GM18909 (cell line): ENCODE data around the gene GAK.
"Not testable (repeated sequence)": the region's sequence is repeated elsewhere in the genome, so short reads cannot be mapped to it uniquely, and the experiment has no call there.

Experiments used
- ATAC-seq: cut with Tn5 transposase; IDR thresholded peaks from one replicate; pipeline ENCODE4 v1.9.1; 2021; ENCODE audit warnings: mild to moderate bottlenecking; ENCODE audit not compliant: unreplicated experiment, poor library complexity

GAK gene

GRCh38 chr4:930028-930551, 2.0 kb downstream of the GAK start:
- no peak for ATAC-seq

- no peak for ATAC-seq
These were observed 2.9 kb downstream of the GAK start for GRCh38 chr4:929096-929765.

GRCh38 chr4:927566-927965, 4.5 kb downstream of the GAK start:
- not testable (repeated sequence) for ATAC-seq

GRCh38 chr4:926538-926937, 5.6 kb downstream of the GAK start:
- ATAC-seq, result no peak

- no peak for ATAC-seq
These were observed 6.2 kb downstream of the GAK start for GRCh38 chr4:925771-926500.

GRCh38 chr4:925171-925570, 6.9 kb downstream of the GAK start:
- no peak for ATAC-seq

- peak; percentile 39 for ATAC-seq
These were observed 7.7 kb downstream of the GAK start for GRCh38 chr4:924107-925096.

GRCh38 chr4:921830-922331, 10.2 kb downstream of the GAK start:
- no peak for ATAC-seq

- ATAC-seq, result not testable (repeated sequence)
These were observed 13.0 kb downstream of the GAK start for GRCh38 chr4:919004-919680.

GRCh38 chr4:918591-918990, 13.5 kb downstream of the GAK start:
- not testable (repeated sequence) for ATAC-seq

- no peak for ATAC-seq
These were observed 14.1 kb downstream of the GAK start for GRCh38 chr4:917992-918391.

GRCh38 chr4:917466-917865, 14.7 kb downstream of the GAK start:
- no peak for ATAC-seq

- ATAC-seq, result no peak
These were observed 16.5 kb downstream of the GAK start for GRCh38 chr4:915595-915994.

GRCh38 chr4:915041-915474, 17.1 kb downstream of the GAK start:
- ATAC-seq, result no peak

GRCh38 chr4:914531-914930, 17.6 kb downstream of the GAK start:
- no peak for ATAC-seq

GRCh38 chr4:913280-913618, 18.9 kb downstream of the GAK start:
- ATAC-seq, result no peak

GRCh38 chr4:912548-913279, 19.4 kb downstream of the GAK start:
- no peak for ATAC-seq

GRCh38 chr4:911871-912490, 20.1 kb downstream of the GAK start:
- no peak for ATAC-seq

GRCh38 chr4:911221-911751, 20.8 kb downstream of the GAK start:
- no peak for ATAC-seq
